Subcutaneous adipose tissue (tissue), 4 donors: ENCODE results near the gene HSP90AA1. TPM values are rescaled to one million over a fixed set of nuclear protein-coding genes. Genes with fewer than 3 reads are reported as not detected.

ENCODE experiments used
- total RNA-seq, 4 donors: library from RNA; depleted of rRNA; stranded (reverse); fragments of >200 nt; gene quantifications; one replicate each; pipeline ENCODE4 v1.1.0, GENCODE V29; 2016
- TF ChIP-seq, protein P1 (sequence below): fragments of 450-650 bp; IDR thresholded peaks from one replicate; pipeline ENCODE4 v1.5.1; 2016; ENCODE audit warnings: low read depth, mild to moderate bottlenecking, control low read depth, antibody characterized with exemption, moderate library complexity

HSP90AA1 gene
- total RNA-seq, 4 donors from 2014 or later, result 357 to 925 (median 530) TPM

DNA sequence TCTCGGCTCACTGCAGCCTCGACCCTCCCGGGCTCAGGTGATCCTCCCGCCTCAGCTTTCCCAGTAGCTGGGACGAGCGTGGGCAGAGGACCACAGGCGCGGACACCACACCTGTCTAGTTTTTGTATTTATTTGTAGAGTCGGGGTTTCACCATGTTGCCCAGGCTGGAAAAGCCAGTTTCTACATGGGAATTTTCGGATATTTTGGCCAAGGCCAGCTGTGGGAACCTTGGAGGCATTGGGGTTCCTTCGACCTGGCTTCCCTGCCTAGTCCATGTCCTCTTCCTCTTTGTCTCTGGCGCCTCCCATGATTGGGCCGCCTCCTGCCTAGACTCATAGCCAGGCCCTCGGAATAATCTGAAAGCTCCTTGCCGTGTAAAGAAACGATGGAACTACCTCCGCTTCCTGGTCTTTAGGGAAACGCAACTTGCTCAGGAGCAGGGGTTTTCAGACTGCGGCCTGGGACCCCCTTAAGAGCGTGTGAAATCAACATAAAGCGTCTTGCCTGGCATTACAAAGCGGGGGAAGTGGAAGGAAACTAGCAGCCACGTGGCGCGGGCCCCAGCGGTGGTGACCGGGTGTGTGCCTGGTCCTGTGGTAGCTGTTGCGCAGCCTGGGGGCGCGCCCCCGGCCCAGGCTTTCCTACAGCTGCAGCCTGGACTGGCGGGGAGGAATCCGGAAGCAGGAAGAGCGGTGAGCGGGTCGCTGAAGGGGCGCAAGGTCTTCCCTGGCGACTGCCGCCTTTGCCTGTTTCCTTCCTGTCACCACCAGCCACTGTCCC, 1.4 kb upstream of the HSP90AA1 start:
- TF ChIP-seq, protein P1, sequence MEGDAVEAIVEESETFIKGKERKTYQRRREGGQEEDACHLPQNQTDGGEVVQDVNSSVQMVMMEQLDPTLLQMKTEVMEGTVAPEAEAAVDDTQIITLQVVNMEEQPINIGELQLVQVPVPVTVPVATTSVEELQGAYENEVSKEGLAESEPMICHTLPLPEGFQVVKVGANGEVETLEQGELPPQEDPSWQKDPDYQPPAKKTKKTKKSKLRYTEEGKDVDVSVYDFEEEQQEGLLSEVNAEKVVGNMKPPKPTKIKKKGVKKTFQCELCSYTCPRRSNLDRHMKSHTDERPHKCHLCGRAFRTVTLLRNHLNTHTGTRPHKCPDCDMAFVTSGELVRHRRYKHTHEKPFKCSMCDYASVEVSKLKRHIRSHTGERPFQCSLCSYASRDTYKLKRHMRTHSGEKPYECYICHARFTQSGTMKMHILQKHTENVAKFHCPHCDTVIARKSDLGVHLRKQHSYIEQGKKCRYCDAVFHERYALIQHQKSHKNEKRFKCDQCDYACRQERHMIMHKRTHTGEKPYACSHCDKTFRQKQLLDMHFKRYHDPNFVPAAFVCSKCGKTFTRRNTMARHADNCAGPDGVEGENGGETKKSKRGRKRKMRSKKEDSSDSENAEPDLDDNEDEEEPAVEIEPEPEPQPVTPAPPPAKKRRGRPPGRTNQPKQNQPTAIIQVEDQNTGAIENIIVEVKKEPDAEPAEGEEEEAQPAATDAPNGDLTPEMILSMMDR, result no peak

- TF ChIP-seq, protein P1, result no peak
Observed at GRCh38 chr14:102087762-102088011, 843 bp upstream of the HSP90AA1 start.

DNA sequence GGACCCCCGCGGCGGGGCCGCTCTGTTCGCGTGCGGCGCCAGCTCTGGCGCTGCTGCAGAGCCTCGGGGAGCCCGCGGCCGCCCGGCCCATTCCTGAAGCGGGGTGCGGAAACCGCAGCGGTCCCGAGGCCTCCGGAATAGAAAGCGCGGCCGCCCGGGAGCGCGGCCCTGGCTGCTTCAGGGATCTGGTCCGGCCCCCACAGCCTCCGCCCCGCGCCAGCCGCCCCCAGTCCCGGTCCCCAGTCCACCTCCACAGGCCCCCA, 204 bp downstream of the HSP90AA1 start:
- TF ChIP-seq, protein P1, result no peak

- TF ChIP-seq, protein P1, result no peak
Observed at GRCh38 chr14:102085948-102086708, 716 bp downstream of the HSP90AA1 start.

GRCh38 chr14:102085488-102085887, 1.4 kb downstream of the HSP90AA1 start:
- TF ChIP-seq, protein P1, result no peak

- TF ChIP-seq, protein P1, result no peak
Observed at GRCh38 chr14:102084931-102085330, 1.9 kb downstream of the HSP90AA1 start.

GRCh38 chr14:102081231-102082080, 5.4 kb downstream of the HSP90AA1 start:
- TF ChIP-seq, protein P1, result no peak
